Endothelial cell of umbilical vein (primary cell): ENCODE results near the gene LCE1B.

ENCODE experiments used
- CTCF ChIP-seq, 2 donors: IDR thresholded peaks; 1 replicate in 1 of 2; 2 replicates in 1 of 2; pipeline ENCODE4 v1.5.1; 2011; ENCODE audit warnings: low read length in 2 of 2, mild to moderate bottlenecking in 2 of 2, moderate library complexity in 2 of 2, control low read depth in 1 of 2, inconsistent platforms in 1 of 2, low read depth in 1 of 2; ENCODE audit not compliant: insufficient read depth in 1 of 2; ENCODE audit errors: extremely low read depth in 1 of 2
- EZH2 ChIP-seq: IDR thresholded peaks from 2 replicates; pipeline ENCODE4 v1.6.1; 2012; ENCODE audit warnings: borderline replicate concordance, low read depth, mild to moderate bottlenecking, moderate library complexity, low read length, inconsistent platforms; ENCODE audit not compliant: severe bottlenecking
- MAX ChIP-seq: IDR thresholded peaks from 2 replicates; pipeline ENCODE4 v1.6.1; 2011; ENCODE audit not compliant: insufficient read depth, insufficient read length
- POLR2A ChIP-seq: IDR thresholded peaks from 2 replicates; pipeline ENCODE4 v1.6.1; 2012; ENCODE audit warnings: low read depth, mild to moderate bottlenecking, control low read depth, low read length
- POLR2AphosphoS5 ChIP-seq: IDR thresholded peaks from 2 replicates; pipeline ENCODE4 v1.6.1; 2012; ENCODE audit warnings: low read depth, mild to moderate bottlenecking, control low read depth, low read length, moderate library complexity; ENCODE audit not compliant: insufficient read depth

GRCh38 chr1:152777510-152778137 is 34.1 kb upstream of the LCE1B start:
- TF ChIP-seq EZH2, result no peak
- TF ChIP-seq CTCF (IDR thresholded peaks at IDR 0.05; ENCODE audit: extremely low read depth in 1 of 2, insufficient read depth in 1 of 2, low read depth in 1 of 2, low read length in 2 of 2), result peak in 1 of 2 donors; percentile 19
- no peak for TF ChIP-seq POLR2A
- TF ChIP-seq POLR2AphosphoS5, result no peak
- no peak for TF ChIP-seq MAX
